PC-3 (cell line): ENCODE results near the gene TRMT2A. TPM values are rescaled to one million over a fixed set of nuclear protein-coding genes. Genes with fewer than 3 reads are reported as not detected.

Experiments
- ATAC-seq: fragments of 200-7000 bp; cut with Tn5 transposase; 2 replicates; pipeline ENCODE4 v1.9.1; 2020; ENCODE audit warnings: mild to moderate bottlenecking, moderate library complexity
- BruUV-seq: library from RNA; stranded (reverse); fragments of 400-500 nt; replicated peaks from 2 replicates; lab custom pipeline; 2021; lab: Mats Ljungman, UMichigan
- CTCF ChIA-PET: fragments of 300-600 bp; sonication (Branson Sonifier 250); formaldehyde crosslinking; loops from one replicate; lab custom pipeline; 2022; ENCODE audit warnings: antibody characterized with exemption; lab: Charles Lee
- POLR2A ChIA-PET: fragments of 300-600 bp; sonication (Branson Sonifier 250); formaldehyde crosslinking; loops from one replicate; lab custom pipeline; 2022; ENCODE audit warnings: antibody characterized with exemption; ENCODE audit not compliant: unreplicated experiment; lab: Charles Lee
- DNase-seq: peaks from one replicate; pipeline ENCODE4 v3.0.0-alpha.2; 2015
- H2AFZ ChIP-seq: fragments of 300-600 bp; sonication (generic); 2 replicates; pipeline ENCODE4 v1.6.0; 2016; ENCODE audit warnings: antibody characterized with exemption, low read length
- H3F3A ChIP-seq: fragments of 300-600 bp; sonication (generic); one replicate; pipeline ENCODE4 v1.6.0; 2017; ENCODE audit warnings: antibody characterized with exemption, low read length, control low read depth, mild to moderate bottlenecking; ENCODE audit not compliant: unreplicated experiment
- H3K27ac ChIP-seq: fragments of 300-600 bp; sonication (generic); 2 replicates; pipeline ENCODE4 v1.5.1; 2016; ENCODE audit warnings: mild to moderate bottlenecking, low read length
- H3K27me3 ChIP-seq: fragments of 300-600 bp; sonication (generic); 2 replicates; pipeline ENCODE4 v1.6.1; 2016; ENCODE audit warnings: low read length, mixed read lengths
- H3K36me3 ChIP-seq: fragments of 300-600 bp; sonication (generic); 2 replicates; pipeline ENCODE4 v1.6.1; 2016; ENCODE audit warnings: low read depth, mixed run types, low read length, mixed read lengths
- H3K4me1 ChIP-seq: fragments of 300-600 bp; sonication (generic); 2 replicates; pipeline ENCODE4 v1.5.1; 2016; ENCODE audit warnings: low read length; ENCODE audit not compliant: insufficient read depth
- H3K4me2 ChIP-seq: fragments of 300-600 bp; sonication (generic); 2 replicates; pipeline ENCODE4 v1.6.0; 2016; ENCODE audit warnings: low read length
- H3K4me3 ChIP-seq: fragments of 300-600 bp; sonication (generic); 2 replicates; pipeline ENCODE4 v1.5.1; 2016; ENCODE audit warnings: mild to moderate bottlenecking, low read length, mixed read lengths
- H3K79me2 ChIP-seq: fragments of 300-600 bp; sonication (generic); 2 replicates; pipeline ENCODE4 v1.6.1; 2017; ENCODE audit warnings: low read length, mixed read lengths
- H3K9ac ChIP-seq: fragments of 300-600 bp; sonication (generic); 2 replicates; pipeline ENCODE4 v1.6.0; 2016; ENCODE audit warnings: mild to moderate bottlenecking, low read length
- H3K9me2 ChIP-seq: fragments of 300-600 bp; sonication (generic); replicated peaks from 2 replicates; pipeline ENCODE4 v1.6.1; 2016; ENCODE audit warnings: mixed run types, low read length, mixed read lengths
- H3K9me3 ChIP-seq: fragments of 300-600 bp; sonication (generic); 2 replicates; pipeline ENCODE4 v1.6.1; 2016; ENCODE audit warnings: low read length, mixed read lengths
- H4K20me1 ChIP-seq: fragments of 300-600 bp; sonication (generic); 2 replicates; pipeline ENCODE4 v1.6.1; 2016; ENCODE audit warnings: low read length, mixed read lengths
- CTCF ChIP-seq: fragments of 300-600 bp; sonication (generic); conservative IDR thresholded peaks from 2 replicates; pipeline ENCODE4 v1.5.1; 2017; ENCODE audit warnings: antibody characterized with exemption, low read depth, mild to moderate bottlenecking, low read length
- EZH2 ChIP-seq: fragments of 300-600 bp; sonication (generic); IDR thresholded peaks from one replicate; pipeline ENCODE4 v1.6.1; 2017; ENCODE audit warnings: antibody characterized with exemption, mild to moderate bottlenecking, low read length; ENCODE audit not compliant: unreplicated experiment
- EZH2phosphoT487 ChIP-seq: fragments of 300-600 bp; sonication (generic); IDR thresholded peaks from 2 replicates; pipeline ENCODE4 v1.6.1; 2018; ENCODE audit warnings: mild to moderate bottlenecking, antibody characterized with exemption, low read length, borderline replicate concordance
- intact Hi-C: fragments of 100-400 bp; cut with micrococcal nuclease; formaldehyde crosslinking; loops from 2 replicates; pipeline ENCODE4 v1.9.0; 2023
- total RNA-seq: library from RNA; depleted of rRNA; stranded (reverse); fragments of >200 nt; gene quantifications from 2 replicates; pipeline ENCODE4 v1.2.3, GENCODE V29; 2014

TRMT2A gene
- total RNA-seq, 1 experiment from 2014 or later: 62.1 TPM

DNA sequence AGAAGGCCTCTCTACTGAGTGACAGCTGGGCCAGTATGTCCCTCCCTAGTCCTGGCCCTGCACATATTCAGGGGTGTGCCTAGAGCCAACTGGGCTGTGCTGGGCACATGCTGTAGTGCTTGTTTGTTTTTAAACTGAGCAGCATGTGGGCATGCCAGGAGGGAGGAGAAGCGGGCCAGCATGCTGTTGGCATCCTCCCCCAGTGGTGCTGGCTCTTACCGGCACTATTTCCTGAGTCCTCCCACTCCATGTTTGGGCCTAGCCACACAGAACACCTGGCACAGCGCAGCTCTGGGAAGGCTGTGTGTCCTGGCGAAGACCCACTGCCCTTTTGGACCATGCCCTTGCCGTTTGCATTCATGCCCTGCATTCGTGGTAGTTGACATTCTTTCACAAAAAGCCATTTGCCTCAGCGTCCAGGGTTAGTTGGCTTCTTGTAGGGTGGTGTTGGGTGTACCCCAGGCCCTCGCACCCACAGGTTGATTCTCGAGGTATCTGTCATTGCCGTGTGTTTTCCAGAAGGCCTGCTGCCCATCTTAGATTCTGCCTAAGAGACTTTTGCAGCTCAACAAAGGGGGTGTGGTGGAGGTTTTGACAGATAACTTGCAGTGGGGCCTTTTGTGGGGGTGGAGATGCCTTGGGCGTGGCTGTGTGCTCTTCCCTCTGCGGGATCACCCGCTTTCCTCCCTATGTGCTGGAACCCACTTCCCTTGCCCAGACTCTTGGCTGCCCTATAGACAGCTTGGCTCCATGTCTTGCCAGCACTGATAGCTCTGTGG, 23.4 kb downstream of the TRMT2A start:
- H3K27me3 ChIP-seq: no peaks in the 10 kb centered on the region
- no peak overlapping the region for H2AFZ ChIP-seq
- peaks cover 82% of the 10 kb centered on the region for H3K36me3 ChIP-seq
- DNase-seq (no peak), ATAC-seq (no peak)
- intact Hi-C loops: no loop called here
- no peak overlapping the region for H3K4me2 ChIP-seq
- no peak overlapping the region for H3K9ac ChIP-seq
- no peak overlapping the region for H3K4me3 ChIP-seq
- no peaks in the 10 kb centered on the region for H3K9me2 ChIP-seq
- H3F3A ChIP-seq: no peaks in the 10 kb centered on the region
- H3K79me2 ChIP-seq: 0 out of 2 replicates have a peak, but pooled peaks cover 3% of the 10 kb centered on the region
- no TSS peak for BruUV-seq
- H3K27ac ChIP-seq: no peak overlapping the region
- CTCF ChIA-PET: no interaction called here
- H4K20me1 ChIP-seq: peaks cover 7% of the 10 kb centered on the region; the same call in 1 of the 2 replicates
- no peak for TF ChIP-seq EZH2
- H3K4me1 ChIP-seq: no peaks in the 10 kb centered on the region
- POLR2A ChIA-PET: no interaction called here
- no peaks in the 10 kb centered on the region for H3K9me3 ChIP-seq

DNA sequence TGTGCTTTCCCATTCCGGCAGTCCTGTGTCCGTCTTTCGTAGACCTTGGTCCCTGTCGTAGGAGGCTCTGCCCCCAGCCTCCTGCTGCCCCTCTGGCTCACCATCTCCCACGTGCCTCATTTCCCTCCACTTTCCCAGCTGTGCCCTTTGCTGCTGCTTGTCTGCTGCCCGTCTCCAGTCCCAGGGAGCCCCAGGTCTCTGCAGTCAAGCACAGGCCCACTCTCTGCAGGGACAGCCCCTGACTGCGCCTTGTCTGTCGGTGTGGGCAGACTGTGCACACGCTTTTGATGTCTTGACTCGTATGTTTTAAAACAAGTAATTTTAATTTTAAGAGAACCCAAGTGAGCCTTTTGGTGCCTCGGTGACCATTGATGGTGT, 24.6 kb downstream of the TRMT2A start:
- Histone ChIP-seq H3K79me2 (peaks cover 4% of the 10 kb centered on the region; the same call in 1 of the 2 replicates), H3K4me1 (no peaks in the 10 kb centered on the region), H3K4me3 (no peak overlapping the region), H3K4me2 (no peak overlapping the region), H3K9ac (no peak overlapping the region), H4K20me1 (peaks cover 7% of the 10 kb centered on the region; the same call in 1 of the 2 replicates), H3K27me3 (no peaks in the 10 kb centered on the region), H3K36me3 (peaks cover 85% of the 10 kb centered on the region), H3K9me3 (no peaks in the 10 kb centered on the region), H2AFZ (no peak overlapping the region), H3F3A (no peaks in the 10 kb centered on the region), H3K27ac (no peak overlapping the region), H3K9me2 (no peaks in the 10 kb centered on the region)
- ATAC-seq (no peak), DNase-seq (no peak)
- POLR2A ChIA-PET: no interaction called here
- intact Hi-C loops: no loop called here
- BruUV-seq: no TSS peak
- CTCF ChIA-PET: no interaction called here
- TF ChIP-seq EZH2phosphoT487 (no peak), EZH2 (no peak), CTCF (no peak)

GRCh38 chr22:20091690-20092476, 25.1 kb downstream of the TRMT2A start:
- Histone ChIP-seq H2AFZ (no peak overlapping the region), H3K36me3 (peaks cover 83% of the 10 kb centered on the region), H3K4me3 (no peak overlapping the region), H3K4me2 (no peak overlapping the region), H4K20me1 (peaks cover 4% of the 10 kb centered on the region; the same call in 1 of the 2 replicates), H3K9me3 (no peaks in the 10 kb centered on the region), H3K9me2 (no peaks in the 10 kb centered on the region), H3F3A (no peaks in the 10 kb centered on the region), H3K27me3 (no peaks in the 10 kb centered on the region), H3K9ac (no peak overlapping the region), H3K27ac (no peak overlapping the region), H3K4me1 (no peaks in the 10 kb centered on the region), H3K79me2 (peaks cover 10% of the 10 kb centered on the region; the same call in 1 of the 2 replicates)
- no TSS peak for BruUV-seq
- ChIA-PET CTCF (no interaction called here), POLR2A (no interaction called here)
- DNase-seq (no peak), ATAC-seq (no peak)
- intact Hi-C loops: no loop called here
- no peak for TF ChIP-seq CTCF
- TF ChIP-seq EZH2phosphoT487: no peak
- TF ChIP-seq EZH2: no peak
